HepG2 (cell line): ENCODE data around the gene ICAM3.

ENCODE experiments used
- ARID2 ChIP-seq: sonication (generic); formaldehyde crosslinking; IDR thresholded peaks from 2 replicates; pipeline ENCODE4 v1.8.1; 2022; ENCODE audit warnings: mild to moderate bottlenecking, missing genetic modification reagents, borderline replicate concordance
- ELF1 ChIP-seq: sonication (generic); formaldehyde crosslinking; IDR thresholded peaks from 2 replicates; pipeline ENCODE4 v1.4.0; 2020; ENCODE audit warnings: missing genetic modification reagents
- ELF3 ChIP-seq: IDR thresholded peaks from 2 replicates; pipeline ENCODE4 v1.6.1; 2016; ENCODE audit warnings: missing genetic modification reagents, missing compliant biosample characterization
- ELF4 ChIP-seq: sonication (generic); formaldehyde crosslinking; IDR thresholded peaks from 2 replicates; pipeline ENCODE4 v1.5.0; 2020; ENCODE audit warnings: missing genetic modification reagents, mild to moderate bottlenecking, moderate library complexity, borderline replicate concordance
- HNF4G ChIP-seq, 2 experiments: sonication (generic) in 1 of 2; formaldehyde crosslinking in 1 of 2; IDR thresholded peaks; 2 replicates each; pipeline versions ENCODE4 v1.4.0 to v1.6.1; 2011 to 2020; ENCODE audit warnings: borderline replicate concordance in 2 of 2, low read depth in 2 of 2, mild to moderate bottlenecking in 2 of 2, low read length in 1 of 2, missing genetic modification reagents in 1 of 2, moderate library complexity in 1 of 2
- KDM5A ChIP-seq: fragments of 200-600 bp; sonication (generic); IDR thresholded peaks from 2 replicates; pipeline ENCODE4 v1.7.0; 2018; ENCODE audit warnings: antibody characterized with exemption, mild to moderate bottlenecking, low read length, borderline replicate concordance
- MED1 ChIP-seq: sonication (generic); formaldehyde crosslinking; IDR thresholded peaks from 2 replicates; pipeline ENCODE4 v1.4.0; 2020; ENCODE audit warnings: missing genetic modification reagents
- NFE2 ChIP-seq: sonication (generic); formaldehyde crosslinking; IDR thresholded peaks from 2 replicates; pipeline ENCODE4 v1.4.0; 2020; ENCODE audit warnings: missing genetic modification reagents
- POLR2AphosphoS5 ChIP-seq: IDR thresholded peaks from 2 replicates; pipeline ENCODE4 v1.6.1; 2012; ENCODE audit warnings: low read depth, low read length
- RXRA ChIP-seq: sonication (generic); formaldehyde crosslinking; IDR thresholded peaks from 2 replicates; pipeline ENCODE4 v1.5.1; 2020; ENCODE audit warnings: missing genetic modification reagents
- ZNF138 ChIP-seq: sonication (generic); formaldehyde crosslinking; IDR thresholded peaks from 2 replicates; pipeline ENCODE4 v1.5.0; 2020; ENCODE audit warnings: mild to moderate bottlenecking, low read depth, missing genetic modification reagents
- ZNF318 ChIP-seq: sonication (generic); formaldehyde crosslinking; IDR thresholded peaks from 2 replicates; pipeline ENCODE4 v1.4.0; 2020; ENCODE audit warnings: mild to moderate bottlenecking, missing genetic modification reagents
- TF ChIP-seq, protein P1 (sequence below): sonication (generic); formaldehyde crosslinking; IDR thresholded peaks from 2 replicates; pipeline ENCODE4 v1.5.0; 2020; ENCODE audit warnings: mild to moderate bottlenecking, missing genetic modification reagents, moderate library complexity
- TF ChIP-seq, protein P2 (sequence below): IDR thresholded peaks from 2 replicates; pipeline ENCODE4 v1.6.1; 2012; ENCODE audit warnings: inconsistent platforms

DNA sequence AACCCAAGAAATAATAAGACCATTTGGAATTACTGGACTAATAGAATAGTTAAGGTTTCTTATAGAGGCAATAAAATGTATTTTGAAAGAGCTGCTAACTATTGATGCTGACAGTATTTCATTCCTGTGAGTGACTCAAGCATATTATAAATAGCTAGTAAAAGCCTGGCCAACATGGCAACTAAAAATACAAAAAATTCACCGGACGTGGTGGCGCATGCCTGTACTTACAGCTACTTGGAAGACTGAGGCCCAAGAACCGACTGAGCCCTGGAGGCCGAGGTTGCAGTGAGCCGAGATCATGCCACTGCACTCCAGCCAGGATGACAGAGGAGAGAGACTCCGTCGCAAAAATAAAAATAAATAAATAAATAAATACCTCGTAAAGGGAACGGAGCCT lies 5.4 kb upstream of the ICAM3 start:
- TF ChIP-seq RXRA (CRISPR knock-in tag) (no peak), KDM5A (no peak), POLR2AphosphoS5 (no peak), NFE2 (no peak), MED1 (CRISPR knock-in tag) (no peak), HNF4G (IDR thresholded peaks at IDR 0.05; ENCODE audit: borderline replicate concordance, low read depth, low read length) (no peak), HNF4G (CRISPR knock-in tag; IDR thresholded peaks at IDR 0.05; ENCODE audit: borderline replicate concordance, low read depth) (no peak), ELF3 (CRISPR knock-in tag) (no peak), ZNF138 (CRISPR knock-in tag) (no peak), ARID2 (CRISPR knock-in tag) (no peak), ELF1 (no peak), ZNF318 (no peak), ELF4 (CRISPR knock-in tag) (no peak)
- TF ChIP-seq, protein P1, sequence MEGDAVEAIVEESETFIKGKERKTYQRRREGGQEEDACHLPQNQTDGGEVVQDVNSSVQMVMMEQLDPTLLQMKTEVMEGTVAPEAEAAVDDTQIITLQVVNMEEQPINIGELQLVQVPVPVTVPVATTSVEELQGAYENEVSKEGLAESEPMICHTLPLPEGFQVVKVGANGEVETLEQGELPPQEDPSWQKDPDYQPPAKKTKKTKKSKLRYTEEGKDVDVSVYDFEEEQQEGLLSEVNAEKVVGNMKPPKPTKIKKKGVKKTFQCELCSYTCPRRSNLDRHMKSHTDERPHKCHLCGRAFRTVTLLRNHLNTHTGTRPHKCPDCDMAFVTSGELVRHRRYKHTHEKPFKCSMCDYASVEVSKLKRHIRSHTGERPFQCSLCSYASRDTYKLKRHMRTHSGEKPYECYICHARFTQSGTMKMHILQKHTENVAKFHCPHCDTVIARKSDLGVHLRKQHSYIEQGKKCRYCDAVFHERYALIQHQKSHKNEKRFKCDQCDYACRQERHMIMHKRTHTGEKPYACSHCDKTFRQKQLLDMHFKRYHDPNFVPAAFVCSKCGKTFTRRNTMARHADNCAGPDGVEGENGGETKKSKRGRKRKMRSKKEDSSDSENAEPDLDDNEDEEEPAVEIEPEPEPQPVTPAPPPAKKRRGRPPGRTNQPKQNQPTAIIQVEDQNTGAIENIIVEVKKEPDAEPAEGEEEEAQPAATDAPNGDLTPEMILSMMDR, result no peak
- TF ChIP-seq, protein P2, sequence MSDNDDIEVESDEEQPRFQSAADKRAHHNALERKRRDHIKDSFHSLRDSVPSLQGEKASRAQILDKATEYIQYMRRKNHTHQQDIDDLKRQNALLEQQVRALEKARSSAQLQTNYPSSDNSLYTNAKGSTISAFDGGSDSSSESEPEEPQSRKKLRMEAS, result no peak
